Smooth muscle cell (in vitro differentiated cells): ENCODE measurements around the gene GALNTL6. TPM values are rescaled to one million over a fixed set of nuclear protein-coding genes. Genes with fewer than 3 reads are reported as not detected.

Source experiments
- DNase-seq: peaks from one replicate; lab custom pipeline; 2025; ENCODE audit not compliant: unreplicated experiment; lab: John Stamatoyannopoulos, UW
- H2AFZ ChIP-seq: fragments of 200-600 bp; sonication (generic); 2 replicates; pipeline ENCODE4 v1.6.0; 2016; ENCODE audit warnings: antibody characterized with exemption, low read depth, mild to moderate bottlenecking
- H3F3A ChIP-seq: fragments of 200-600 bp; sonication (generic); 2 replicates; pipeline ENCODE4 v1.6.0; 2017; ENCODE audit warnings: antibody characterized with exemption, low read depth
- H3K27ac ChIP-seq: fragments of 200-600 bp; sonication (generic); 2 replicates; pipeline ENCODE4 v1.5.1; 2016; ENCODE audit warnings: low read depth, mild to moderate bottlenecking
- H3K27me3 ChIP-seq: fragments of 200-600 bp; sonication (generic); 2 replicates; pipeline ENCODE4 v1.6.1; 2016; ENCODE audit warnings: low read depth, mild to moderate bottlenecking
- H3K36me3 ChIP-seq: fragments of 200-600 bp; sonication (generic); 2 replicates; pipeline ENCODE4 v1.5.1; 2016; ENCODE audit warnings: low read depth
- H3K4me1 ChIP-seq: fragments of 200-600 bp; sonication (generic); 2 replicates; pipeline ENCODE4 v1.5.1; 2016; ENCODE audit warnings: low read depth
- H3K4me2 ChIP-seq: fragments of 200-600 bp; sonication (generic); 2 replicates; pipeline ENCODE4 v1.6.0; 2016; ENCODE audit warnings: mild to moderate bottlenecking
- H3K4me3 ChIP-seq: fragments of 200-600 bp; sonication (generic); 2 replicates; pipeline ENCODE4 v1.5.1; 2016; ENCODE audit warnings: mild to moderate bottlenecking
- H3K79me2 ChIP-seq: fragments of 200-600 bp; sonication (generic); 2 replicates; pipeline ENCODE4 v1.6.0; 2016; ENCODE audit warnings: low read depth, mild to moderate bottlenecking
- H3K9ac ChIP-seq: fragments of 200-600 bp; sonication (generic); 2 replicates; pipeline ENCODE4 v1.6.0; 2016; ENCODE audit warnings: low read depth
- H3K9me3 ChIP-seq: fragments of 200-600 bp; sonication (generic); replicated peaks from 2 replicates; pipeline ENCODE4 v1.5.1; 2016; ENCODE audit warnings: low read depth
- H4K20me1 ChIP-seq: fragments of 200-600 bp; sonication (generic); 2 replicates; pipeline ENCODE4 v1.6.0; 2016; ENCODE audit warnings: low read depth
- CTCF ChIP-seq: fragments of 200-600 bp; sonication (generic); IDR thresholded peaks from 2 replicates; pipeline ENCODE4 v1.5.1; 2017; ENCODE audit warnings: borderline replicate concordance, mild to moderate bottlenecking, antibody characterized with exemption; ENCODE audit not compliant: insufficient read depth, poor library complexity, severe bottlenecking
- WGBS: methylation state at CpG from one replicate; pipeline ENCODE4 v1.1.7; 2016; ENCODE audit warnings: low lambda C conversion rate; 5-methylcytosine and 5-hydroxymethylcytosine counted together
- polyA plus RNA-seq: library from polyadenylated mRNA; unstranded; fragments of >200 nt; fragmentation: Nextera tagmentation; extraction: Ambion mirVana; gene quantifications from 2 replicates; pipeline ENCODE4 v1.2.1, GENCODE V29; 2016
- total RNA-seq: library from RNA; depleted of rRNA; stranded (reverse); fragments of >200 nt; gene quantifications from 2 replicates; pipeline ENCODE4 v1.2.3, GENCODE V29; 2014

GALNTL6 gene
- total and polyA plus RNA-seq, 2 experiments from 2014 or later = 0.18 to 1.3 TPM

- Histone ChIP-seq H3K79me2 (no peaks in the 10 kb centered on the region), H3F3A (no peaks in the 10 kb centered on the region), H2AFZ (no peak overlapping the region), H3K4me2 (no peak overlapping the region), H3K4me3 (no peak overlapping the region), H3K9me3 (no peaks in the 10 kb centered on the region), H3K4me1 (peaks cover 7% of the 10 kb centered on the region), H3K27ac (no peak overlapping the region), H3K36me3 (no peaks in the 10 kb centered on the region), H3K9ac (no peak overlapping the region), H3K27me3 (no peaks in the 10 kb centered on the region), H4K20me1 (no peaks in the 10 kb centered on the region)
- no peak for DNase-seq
- TF ChIP-seq CTCF = no peak
Measured at GRCh38 chr4:172007889-172008288, 194.7 kb downstream of the GALNTL6 start.

DNA sequence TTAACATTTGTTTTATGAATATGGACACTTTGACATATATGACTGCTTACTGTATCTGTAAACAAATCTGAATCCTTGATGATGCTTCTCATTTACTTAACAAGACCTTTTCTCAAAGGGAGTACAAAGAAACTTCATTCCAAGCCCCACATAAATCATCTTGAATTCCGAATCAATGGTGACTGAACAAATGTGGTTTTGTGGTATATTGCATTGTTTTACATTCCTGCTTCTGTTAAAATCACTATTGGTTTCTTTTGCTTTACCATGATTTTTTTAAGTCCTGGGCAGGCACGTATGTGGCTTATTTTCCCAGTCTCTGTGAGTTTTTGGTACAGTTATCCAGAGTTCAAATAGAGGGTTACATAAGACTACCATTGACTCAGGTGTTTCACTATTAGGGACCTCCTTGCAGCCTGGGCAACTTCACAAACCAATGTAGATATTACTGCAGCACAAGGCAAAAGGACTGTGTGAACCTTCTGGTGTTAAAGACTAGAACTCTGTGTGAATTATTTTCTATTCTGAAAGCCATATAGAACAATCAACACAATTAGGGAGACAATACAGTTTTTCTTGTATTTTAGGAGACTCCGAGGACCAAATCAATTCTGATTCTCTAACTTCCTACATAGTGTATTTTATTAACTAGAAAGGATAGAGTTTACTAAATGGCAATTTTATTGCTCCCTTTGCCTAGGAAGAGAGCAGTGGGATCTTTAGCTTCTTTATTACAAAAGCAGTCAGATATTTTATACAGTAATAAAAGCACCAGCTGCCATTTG lies 196.4 kb downstream of the GALNTL6 start:
- H4K20me1 ChIP-seq = no peaks in the 10 kb centered on the region
- no peaks in the 10 kb centered on the region for H3F3A ChIP-seq
- no peaks in the 10 kb centered on the region for H3K36me3 ChIP-seq
- H3K27ac ChIP-seq = no peak overlapping the region
- WGBS = 82% methylated on average over 3 of the region's 3 CpGs
- H3K27me3 ChIP-seq = no peaks in the 10 kb centered on the region
- H3K4me1 ChIP-seq = peaks cover 7% of the 10 kb centered on the region
- no peaks in the 10 kb centered on the region for H3K79me2 ChIP-seq
- no peak for DNase-seq
- H2AFZ ChIP-seq = no peak overlapping the region
- H3K9ac ChIP-seq = no peak overlapping the region
- H3K4me2 ChIP-seq = no peak overlapping the region
- H3K4me3 ChIP-seq = no peak overlapping the region
- TF ChIP-seq CTCF = no peak
- H3K9me3 ChIP-seq = no peaks in the 10 kb centered on the region

DNA sequence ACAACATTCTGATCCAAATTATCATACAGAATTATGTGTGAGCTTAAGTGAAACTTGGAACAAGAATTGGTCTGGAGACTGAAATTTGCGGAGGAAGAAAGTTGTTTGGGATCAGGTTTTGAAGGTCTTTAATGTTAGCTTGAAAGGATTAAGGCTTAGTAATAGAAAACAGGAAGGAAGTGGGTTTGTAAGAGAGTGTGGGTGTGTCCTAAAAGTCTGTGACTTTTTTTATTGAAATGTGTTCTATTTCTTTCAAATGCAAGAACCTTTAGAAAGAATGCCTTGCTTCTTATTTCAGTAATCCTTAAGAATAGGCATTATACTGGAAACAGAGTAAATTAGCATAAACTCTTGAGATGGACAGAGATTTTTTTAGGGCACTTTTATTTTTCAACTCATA lies 198.0 kb downstream of the GALNTL6 start:
- 44% methylated on average over 1 of the region's 1 CpG for WGBS

More for the DNA sequence above, 198.0 kb downstream of the GALNTL6 start:
- Histone ChIP-seq H3K9ac (no peak overlapping the region), H4K20me1 (no peaks in the 10 kb centered on the region), H3K4me1 (peaks cover 7% of the 10 kb centered on the region), H3K79me2 (no peaks in the 10 kb centered on the region), H3K36me3 (no peaks in the 10 kb centered on the region), H3K27me3 (no peaks in the 10 kb centered on the region), H3K27ac (peak overlapping the region; percentile 13), H2AFZ (peak overlapping the region; percentile 92), H3K9me3 (no peaks in the 10 kb centered on the region), H3F3A (no peaks in the 10 kb centered on the region), H3K4me2 (peak overlapping the region; percentile 34), H3K4me3 (no peak overlapping the region)
- DNase-seq = no peak
- no peak for TF ChIP-seq CTCF
